NCI-H1048 (cell line): ENCODE data around the gene HRG.
"Not testable (repeated sequence)": the region's sequence is repeated elsewhere in the genome, so short reads cannot be mapped to it uniquely, and the experiment has no call there.

Experiments
- DNase-seq: peaks from one replicate; lab custom pipeline; 2025; lab: John Stamatoyannopoulos, UW

The HRG gene

DNA sequence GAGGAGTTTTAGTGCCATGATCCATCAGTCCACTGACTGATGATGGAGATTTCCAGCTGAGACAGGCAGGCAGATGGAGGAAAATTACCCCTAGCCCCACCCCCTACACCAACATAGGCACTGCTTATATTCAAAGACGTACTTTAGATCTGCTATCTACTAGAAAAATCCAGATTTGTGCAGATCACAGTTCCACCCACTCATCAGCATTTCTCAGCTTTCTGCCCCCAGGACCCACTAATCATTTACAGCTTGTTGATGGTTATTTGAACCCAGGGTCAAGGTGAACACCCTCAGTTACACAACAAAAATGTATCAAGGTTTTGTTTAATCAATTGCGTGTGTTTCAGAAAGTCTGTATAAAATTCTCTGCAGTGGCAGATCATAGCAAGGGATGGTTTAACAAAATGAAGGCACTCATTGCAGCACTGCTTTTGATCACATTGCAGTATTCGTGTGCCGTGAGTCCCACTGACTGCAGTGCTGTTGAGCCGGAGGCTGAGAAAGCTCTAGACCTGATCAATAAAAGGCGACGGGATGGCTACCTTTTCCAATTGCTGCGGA, at the start of gene HRG:
Gene HRG (plus strand): TSS at position 390 of the 564 bp plus-strand sequence. CDS start 18 bp downstream, at position 408.
- no peak for DNase-seq

DNA sequence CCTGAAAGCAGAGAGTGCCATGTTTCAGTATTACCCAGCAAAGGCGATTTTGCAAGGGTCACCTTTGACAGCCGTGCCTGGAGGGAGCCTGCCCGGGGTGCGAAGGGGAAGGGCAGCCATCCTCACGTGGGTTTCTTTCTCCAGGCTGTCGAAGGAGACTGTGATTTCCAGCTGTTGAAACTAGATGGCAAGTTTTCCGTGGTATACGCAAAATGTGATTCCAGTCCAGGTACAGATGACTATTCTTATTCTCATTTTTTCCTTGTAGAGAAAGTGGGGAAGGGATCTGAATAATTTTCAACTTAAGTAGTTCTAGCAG, 49.6 kb upstream of the HRG start:
- DNase-seq = no peak

GRCh38 chr3:186617036-186617946, 48.5 kb upstream of the HRG start:
- peak; percentile 70 for DNase-seq

DNA sequence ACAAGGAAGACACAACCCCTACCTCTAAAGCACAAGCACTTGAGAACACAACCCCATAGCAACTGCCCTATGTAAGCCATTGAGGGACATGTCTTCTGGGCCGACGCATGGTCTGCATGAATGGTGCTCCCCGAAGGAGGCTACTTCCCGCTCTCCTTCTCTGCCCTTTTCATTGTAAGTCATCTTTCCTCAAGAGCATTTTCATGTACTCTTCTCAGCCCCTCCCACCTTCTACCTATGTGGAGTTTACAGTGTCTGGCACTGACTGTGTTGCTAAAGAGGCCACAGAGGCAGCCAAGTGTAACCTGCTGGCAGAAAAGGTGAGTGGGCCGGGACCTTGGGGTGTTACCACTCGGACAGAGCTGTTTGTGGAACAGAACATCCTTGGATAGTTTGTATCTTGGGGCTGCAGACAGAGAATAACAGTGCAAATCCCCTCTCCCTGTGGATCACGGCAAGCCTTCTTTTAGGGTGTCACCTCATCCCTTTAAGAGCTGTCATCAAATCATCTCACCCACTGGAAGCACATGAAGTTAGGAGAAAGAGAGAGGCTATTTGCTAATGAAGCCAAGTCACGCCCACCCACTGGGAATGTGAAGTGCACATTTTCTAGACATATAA, 47.4 kb upstream of the HRG start:
- DNase-seq = no peak

GRCh38 chr3:186619787-186620212, 46.0 kb upstream of the HRG start:
- DNase-seq = no peak

DNA sequence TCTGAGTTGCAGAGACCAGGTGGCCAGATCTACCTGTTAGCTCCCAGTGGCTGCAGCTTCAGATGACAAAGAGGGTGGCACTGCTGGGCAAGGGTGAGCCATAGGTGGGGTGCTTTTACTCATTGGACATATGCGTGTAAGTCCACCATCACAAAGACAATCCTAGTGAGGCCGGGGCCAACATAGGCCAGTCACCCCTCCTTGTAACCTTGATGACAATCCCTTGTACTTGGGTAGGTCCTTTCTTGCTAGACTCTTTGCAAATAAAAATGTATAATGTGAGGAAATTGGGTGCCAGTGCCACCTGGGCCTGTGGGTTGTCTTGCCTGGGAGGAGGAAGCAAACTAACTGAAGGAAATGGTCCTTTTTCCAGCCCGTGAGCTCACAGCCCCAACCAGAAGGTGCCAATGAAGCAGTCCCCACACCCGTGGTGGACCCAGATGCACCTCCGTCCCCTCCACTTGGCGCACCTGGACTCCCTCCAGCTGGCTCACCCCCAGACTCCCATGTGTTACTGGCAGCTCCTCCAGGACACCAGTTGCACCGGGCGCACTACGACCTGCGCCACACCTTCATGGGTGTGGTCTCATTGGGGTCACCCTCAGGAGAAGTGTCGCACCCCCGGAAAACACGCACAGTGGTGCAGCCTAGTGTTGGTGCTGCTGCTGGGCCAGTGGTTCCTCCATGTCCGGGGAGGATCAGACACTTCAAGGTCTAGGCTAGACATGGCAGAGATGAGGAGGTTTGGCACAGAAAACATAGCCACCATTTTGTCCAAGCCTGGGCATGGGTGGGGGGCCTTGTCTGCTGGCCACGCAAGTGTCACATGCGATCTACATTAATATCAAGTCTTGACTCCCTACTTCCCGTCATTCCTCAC, 45.4 kb upstream of the HRG start:
- DNase-seq = no peak

DNA sequence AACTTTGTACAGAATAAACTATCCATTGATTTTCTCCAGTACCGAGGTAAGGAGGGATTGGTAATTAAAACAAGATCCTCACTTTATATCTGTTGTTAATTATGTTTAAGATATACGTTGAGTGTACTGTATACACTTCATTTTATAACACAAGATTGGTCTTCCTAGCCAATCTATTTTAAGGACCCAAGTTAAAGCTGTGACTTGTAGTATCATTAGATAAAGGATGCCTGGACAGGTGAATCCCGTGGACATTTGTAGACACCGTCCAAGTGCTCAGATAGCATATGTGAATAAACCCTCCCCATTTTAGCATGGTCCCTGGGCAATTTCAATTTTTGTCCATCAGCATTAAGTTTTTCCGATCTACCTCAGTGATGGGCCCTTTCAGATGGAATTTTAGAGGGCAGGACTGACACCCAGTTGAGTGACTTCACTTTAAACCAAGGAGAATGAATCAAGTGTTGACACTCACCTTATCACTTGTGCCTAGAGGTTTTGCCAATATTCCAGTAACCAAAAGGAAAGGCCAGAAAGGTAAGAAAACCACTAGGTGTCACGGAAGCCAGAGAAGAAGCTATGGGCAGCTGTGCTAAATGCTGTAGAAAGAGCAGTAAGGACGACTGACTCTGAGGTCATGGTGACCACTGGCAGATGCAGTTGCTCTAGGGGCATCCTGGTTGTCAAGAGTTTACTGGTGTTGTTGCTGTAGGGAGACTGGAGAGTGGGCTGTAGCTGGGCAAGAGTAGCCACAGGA, 43.7 kb upstream of the HRG start:
- DNase-seq = no peak

- no peak for DNase-seq
Observed at GRCh38 chr3:186622651-186623310, 43.0 kb upstream of the HRG start.

DNA sequence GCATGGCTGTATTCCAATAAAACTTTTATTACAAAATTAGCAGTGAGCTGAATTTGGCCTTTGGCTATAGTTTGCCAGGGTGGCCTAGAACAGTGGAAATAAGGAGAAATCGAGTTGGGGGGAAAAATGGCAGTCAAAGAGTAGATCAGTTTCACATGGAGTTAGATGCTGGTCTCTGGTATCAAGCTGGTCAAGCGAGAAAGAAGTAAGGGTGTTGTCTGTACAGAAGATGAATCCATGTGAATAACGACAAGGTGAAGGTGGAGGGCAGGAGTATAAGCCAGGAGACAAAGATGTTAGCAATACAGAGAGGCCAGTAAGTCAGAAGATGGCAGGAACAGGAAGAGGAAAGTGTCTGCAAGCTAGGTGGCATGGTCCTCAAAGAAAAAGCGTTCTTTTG, 41.2 kb upstream of the HRG start:
- no peak for DNase-seq

- DNase-seq = no peak
Observed at GRCh38 chr3:186625600-186626042, 40.2 kb upstream of the HRG start.

GRCh38 chr3:186626254-186626847, 39.5 kb upstream of the HRG start:
- no peak for DNase-seq

DNA sequence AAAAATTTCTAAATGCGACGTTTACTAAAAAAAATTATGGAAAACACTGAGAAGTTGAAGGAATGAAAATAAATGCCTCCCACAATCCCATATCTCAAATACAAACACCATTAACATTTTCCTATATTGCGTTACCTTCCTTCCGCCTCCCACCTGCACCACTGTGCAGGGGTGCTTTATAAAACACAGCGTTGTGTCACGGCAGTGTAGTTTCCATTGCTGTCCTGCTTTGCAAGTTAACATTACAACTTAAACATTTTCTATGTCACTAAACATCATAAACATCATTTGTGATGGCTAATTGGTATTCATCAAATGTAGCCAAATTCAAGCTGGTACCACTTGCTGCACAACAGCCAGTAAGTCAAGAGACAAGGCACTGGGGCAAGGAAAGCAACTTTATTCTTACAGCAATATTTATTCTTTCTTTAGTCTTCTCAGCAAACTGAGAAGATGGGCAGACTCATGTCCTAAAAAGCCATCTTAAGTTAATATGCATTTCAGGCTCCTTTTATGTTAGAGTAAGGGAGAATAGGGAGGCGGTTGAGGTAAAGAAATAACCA, 37.9 kb upstream of the HRG start:
- no peak for DNase-seq

DNA sequence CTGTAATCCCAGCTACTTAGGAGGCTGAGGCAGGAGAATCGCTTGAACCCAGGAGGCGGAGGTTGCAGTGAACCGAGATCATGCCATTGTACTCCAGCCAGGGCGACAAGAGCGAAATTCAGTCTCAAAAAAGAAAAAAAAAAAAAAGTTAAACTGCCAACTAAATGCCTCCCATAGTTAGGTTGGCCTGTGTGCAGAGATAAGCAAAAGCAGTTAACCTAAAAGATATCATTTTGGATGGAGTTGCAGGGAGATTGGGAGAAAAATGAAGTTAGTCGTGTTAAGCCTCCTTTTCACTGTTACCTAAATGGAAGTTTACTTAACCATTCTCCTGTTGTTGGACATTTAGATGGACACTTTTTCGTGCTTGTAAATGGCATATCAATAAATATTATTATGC, 37.1 kb upstream of the HRG start:
- no peak for DNase-seq

GRCh38 chr3:186630950-186631641, 34.7 kb upstream of the HRG start:
- no peak for DNase-seq

DNA sequence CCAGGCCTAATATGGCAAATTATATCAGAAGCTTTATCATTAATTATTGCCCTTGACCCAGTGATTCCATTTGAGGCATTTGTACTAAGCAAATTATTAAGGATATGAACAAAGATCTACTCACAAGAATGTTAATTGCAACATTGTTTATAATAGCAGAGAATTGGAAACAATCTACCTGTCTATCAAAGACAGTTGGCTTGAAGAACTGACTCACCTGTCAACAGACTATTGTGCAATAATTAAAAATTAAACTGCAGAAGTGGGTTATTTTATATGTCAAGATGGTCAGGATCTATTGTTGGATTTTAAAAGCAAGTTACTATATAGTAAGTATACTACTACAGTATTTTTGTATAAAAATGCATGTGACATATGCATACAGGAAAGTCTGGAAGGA, 32.3 kb upstream of the HRG start:
- DNase-seq = no peak

DNA sequence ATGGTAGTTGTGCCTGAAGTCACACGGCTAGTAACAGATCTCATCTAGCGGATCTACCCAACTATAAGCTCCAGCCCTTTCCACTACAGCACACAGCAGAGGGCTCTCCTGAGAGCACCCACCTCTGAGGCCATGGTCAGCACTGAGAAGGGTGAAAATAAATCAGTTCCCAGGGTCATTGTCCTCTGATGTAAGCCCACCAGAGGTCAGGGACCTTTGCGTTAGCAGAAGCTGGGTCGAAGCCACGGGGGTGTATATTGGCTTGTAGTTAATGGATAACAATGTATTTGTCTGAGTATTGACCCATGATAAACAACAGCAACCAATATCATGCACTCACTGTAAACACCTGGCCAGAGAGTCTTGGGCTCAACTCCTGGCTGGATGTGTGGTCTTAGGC, 31.6 kb upstream of the HRG start:
- DNase-seq = not testable (repeated sequence)

DNA sequence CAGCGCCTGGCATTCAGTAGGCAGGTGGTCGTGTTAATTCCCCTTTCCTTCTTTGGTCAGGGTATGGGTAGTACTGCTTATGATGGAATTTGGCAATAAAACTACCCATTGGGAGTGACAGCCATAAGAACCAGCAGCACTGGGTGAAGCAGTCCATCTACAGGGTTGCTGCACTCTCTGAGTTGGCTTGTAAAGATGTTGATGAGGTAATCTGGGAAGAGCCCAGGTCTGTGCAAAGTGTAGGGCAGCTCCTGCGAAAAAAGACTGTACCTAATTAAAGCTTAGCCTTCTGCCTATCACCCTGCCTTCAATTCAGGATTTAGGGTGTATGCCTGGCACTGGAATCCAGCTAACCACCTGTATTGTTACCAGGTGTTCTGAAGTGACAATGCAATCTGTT, 30.3 kb upstream of the HRG start:
- no peak for DNase-seq

- DNase-seq = no peak
Observed at GRCh38 chr3:186636536-186636935, 29.3 kb upstream of the HRG start.

DNA sequence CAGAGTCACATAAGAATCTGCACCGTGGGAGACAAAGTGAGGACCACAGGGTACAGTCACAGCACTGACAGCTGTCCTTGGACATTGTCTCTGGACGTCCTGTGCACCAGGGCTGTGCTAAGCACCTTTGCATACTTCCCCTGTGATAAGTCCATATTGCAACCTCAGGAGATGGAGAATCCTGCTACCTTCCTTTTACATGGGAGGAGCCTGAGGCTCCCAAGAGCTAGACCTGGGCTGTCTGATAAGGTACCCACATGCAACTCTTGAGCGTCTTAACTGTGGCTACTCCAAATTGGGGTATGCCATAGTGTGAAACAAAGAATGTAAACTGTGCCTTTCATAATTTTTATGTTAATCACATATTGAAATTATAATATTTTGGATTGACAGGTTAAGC, 28.1 kb upstream of the HRG start:
- DNase-seq = no peak

GRCh38 chr3:186638259-186638658, 27.6 kb upstream of the HRG start:
- no peak for DNase-seq
